HepG2 (cell line): ENCODE results near the gene L1CAM. TPM values are rescaled to one million over a fixed set of nuclear protein-coding genes. Genes with fewer than 3 reads are reported as not detected.

Source experiments
- PTBP1 ChIP-seq: fragments of 200-400 bp; formaldehyde crosslinking; IDR thresholded peaks from 2 replicates; pipeline ENCODE4 v1.6.1; 2018; ENCODE audit warnings: low read length, low read depth; ENCODE audit not compliant: poor library complexity, severe bottlenecking
- RERE ChIP-seq: IDR thresholded peaks from 2 replicates; pipeline ENCODE4 v1.6.1; 2016; ENCODE audit warnings: low read depth, missing genetic modification reagents, missing compliant biosample characterization
- SPEN ChIP-seq: sonication (generic); formaldehyde crosslinking; IDR thresholded peaks from 2 replicates; pipeline ENCODE4 v1.5.1; 2020; ENCODE audit warnings: low read depth, mild to moderate bottlenecking, missing genetic modification reagents
- ZHX1 ChIP-seq: sonication (generic); formaldehyde crosslinking; IDR thresholded peaks from 2 replicates; pipeline ENCODE4 v1.8.1; 2022; ENCODE audit warnings: low read depth, mild to moderate bottlenecking, missing genetic modification reagents
- polyA plus RNA-seq, 8 experiments: library from polyadenylated mRNA; depleted of rRNA in 3 of 8; stranded (reverse) in 7 of 8; unstranded in 1 of 8; fragments of >200 nt; fragmentation: Illumina TruSeq in 4 of 8; extraction: Trizol in 4 of 8; gene quantifications; 2 replicates each; pipeline versions ENCODE4 v1.2.1 to v1.2.3, GENCODE V29; 2011 to 2016; ENCODE audit warnings: low read depth in 4 of 8, missing spikeins in 1 of 8, mixed read lengths in 1 of 8; ENCODE audit not compliant: insufficient read depth in 1 of 8
- total RNA-seq, 5 experiments: library from RNA; depleted of rRNA; stranded (reverse); fragments of >200 nt; fragmentation: Illumina TruSeq; extraction: Trizol; gene quantifications; 2 replicates each; pipeline ENCODE4 v1.2.3, GENCODE V29; 2016; ENCODE audit warnings: low read depth in 1 of 5

Gene L1CAM
- total and polyA plus RNA-seq, 2 of the 13 experiments (the other 11 are each of a cell fraction or from before 2014, with no cell fraction given), result 1.4 to 2.0 TPM

- TF ChIP-seq RERE (CRISPR knock-in tag), result no peak
- no peak for TF ChIP-seq ZHX1 (CRISPR knock-in tag)
- no peak for TF ChIP-seq SPEN (CRISPR knock-in tag)
- no peak for TF ChIP-seq PTBP1
Observed at GRCh38 chrX:153879741-153880439, 6.1 kb downstream of the L1CAM start (continued).
